H1 (cell line): ENCODE measurements around the gene WDR26. TPM values are rescaled to one million over a fixed set of nuclear protein-coding genes. Genes with fewer than 3 reads are reported as not detected.
"Not testable (repeated sequence)": the region's sequence is repeated elsewhere in the genome, so short reads cannot be mapped to it uniquely, and the experiment has no call there.

Experiments used
- CTCF ChIA-PET: fragments of 300-600 bp; sonication (Branson Sonifier 250); formaldehyde crosslinking; loops from one replicate; lab custom pipeline; 2021; ENCODE audit not compliant: partially characterized antibody; lab: Charles Lee
- POLR2A ChIA-PET: fragments of 300-600 bp; sonication (Branson Sonifier 250); formaldehyde crosslinking; loops from one replicate; lab custom pipeline; 2021; ENCODE audit warnings: inconsistent platforms; ENCODE audit not compliant: partially characterized antibody; lab: Charles Lee
- DNase-seq, 2 experiments: peaks; one replicate each; pipeline versions ENCODE4 v3.0.0 to v3.0.0-alpha.2; 2010 to 2022; ENCODE audit warnings: low spot score in 2 of 2, low read depth in 1 of 2, mixed read lengths in 1 of 2
- FAIRE-seq: peaks from 2 replicates; lab custom pipeline; 2011; peaks lifted over from hg19 to GRCh38; lab: Jason Lieb, UNC
- H2AFZ ChIP-seq: 2 replicates; pipeline ENCODE4 v1.8.1; 2012; ENCODE audit warnings: low read length, inconsistent platforms
- H2AK5ac ChIP-seq: 2 replicates; pipeline ENCODE4 v1.6.1; 2013; ENCODE audit warnings: low read depth, low read length
- H2BK120ac ChIP-seq: replicated peaks from 2 replicates; pipeline ENCODE3; 2013; ENCODE audit warnings: low read depth, low read length, inconsistent platforms
- H2BK12ac ChIP-seq: 2 replicates; pipeline ENCODE4 v1.6.1; 2013; ENCODE audit warnings: low read depth, low read length
- H2BK15ac ChIP-seq: 2 replicates; pipeline ENCODE4 v1.6.1; 2013; ENCODE audit warnings: low read length
- H2BK20ac ChIP-seq: 2 replicates; pipeline ENCODE4 v1.6.1; 2013; ENCODE audit warnings: low read length
- H2BK5ac ChIP-seq: 2 replicates; pipeline ENCODE4 v1.6.1; 2013; ENCODE audit warnings: low read depth, low read length
- H3K14ac ChIP-seq: 2 replicates; pipeline ENCODE4 v1.6.1; 2013; ENCODE audit warnings: inconsistent platforms; ENCODE audit not compliant: insufficient read length
- H3K18ac ChIP-seq: 2 replicates; pipeline ENCODE4 v1.6.1; 2013; ENCODE audit warnings: low read length; ENCODE audit errors: extremely low read depth
- H3K23ac ChIP-seq: 2 replicates; pipeline ENCODE4 v1.6.1; 2013; ENCODE audit warnings: inconsistent platforms; ENCODE audit not compliant: insufficient read length
- H3K23me2 ChIP-seq: 2 replicates; pipeline ENCODE4 v1.6.1; 2013; ENCODE audit warnings: low read depth, low read length
- H3K27ac ChIP-seq: 2 replicates; pipeline ENCODE4 v1.6.1; 2011; ENCODE audit warnings: low read depth, low read length, inconsistent platforms
- H3K27me3 ChIP-seq, 4 experiments: replicated peaks in 1 of 4; 1 replicate in 1 of 4; 2 replicates in 3 of 4; pipeline versions ENCODE4 v1.6.1 to v1.8.1; 2011 to 2013; ENCODE audit warnings: low read length in 3 of 4, mild to moderate bottlenecking in 3 of 4, inconsistent platforms in 2 of 4, mixed read lengths in 2 of 4, moderate library complexity in 1 of 4; ENCODE audit not compliant: control insufficient read depth in 3 of 4, insufficient read depth in 3 of 4; ENCODE audit errors: extremely low read depth in 1 of 4
- H3K36me3 ChIP-seq, 4 experiments: 2 replicates each; pipeline versions ENCODE4 v1.6.1 to v1.8.1; 2011 to 2013; ENCODE audit warnings: mild to moderate bottlenecking in 4 of 4, low read length in 3 of 4, moderate library complexity in 2 of 4, control low read depth in 1 of 4, inconsistent platforms in 1 of 4; ENCODE audit not compliant: insufficient read depth in 4 of 4, control insufficient read depth in 2 of 4
- H3K4ac ChIP-seq: replicated peaks from 2 replicates; pipeline ENCODE3; 2013; ENCODE audit warnings: low read length, low read depth, mixed read lengths, inconsistent platforms; ENCODE audit not compliant: insufficient read length
- H3K4me1 ChIP-seq, 4 experiments: replicated peaks in 1 of 4; 1 replicate in 1 of 4; 2 replicates in 3 of 4; pipeline versions ENCODE4 v1.6.1 to v1.8.1; 2011 to 2013; ENCODE audit warnings: low read length in 3 of 4, inconsistent platforms in 2 of 4, mixed read lengths in 1 of 4; ENCODE audit not compliant: insufficient read depth in 4 of 4, control insufficient read depth in 3 of 4
- H3K4me2 ChIP-seq, 2 experiments: 2 replicates each; pipeline versions ENCODE4 v1.6.1 to v1.8.1; 2011 to 2013; ENCODE audit warnings: low read depth in 2 of 2, low read length in 2 of 2, control low read depth in 1 of 2, inconsistent platforms in 1 of 2, mild to moderate bottlenecking in 1 of 2; ENCODE audit not compliant: insufficient read depth in 1 of 2
- H3K4me3 ChIP-seq, 4 experiments: fragments of 200-600, 300-600 bp in 1 of 4; sonication (generic), shearing (Covaris generic), sonication (Bioruptor Twin) in 1 of 4; 2 replicates each; pipeline versions ENCODE4 v1.5.1 to v1.8.1; 2011 to 2016; ENCODE audit warnings: low read length in 4 of 4, low read depth in 3 of 4, control low read depth in 2 of 4, inconsistent platforms in 2 of 4, mild to moderate bottlenecking in 2 of 4, mixed read lengths in 1 of 4, moderate library complexity in 1 of 4; ENCODE audit not compliant: insufficient read depth in 2 of 4; ENCODE audit errors: extremely low read depth in 1 of 4
- H3K56ac ChIP-seq: replicated peaks from 2 replicates; pipeline ENCODE3; 2013; ENCODE audit warnings: low read depth, mild to moderate bottlenecking, mixed read lengths, low read length, inconsistent platforms; ENCODE audit not compliant: insufficient read length
- H3K79me1 ChIP-seq: 2 replicates; pipeline ENCODE4 v1.6.1; 2013; ENCODE audit warnings: low read depth, low read length, control low read depth
- H3K79me2 ChIP-seq, 2 experiments: 2 replicates each; pipeline versions ENCODE4 v1.6.1 to v1.8.1; 2012 to 2013; ENCODE audit warnings: low read length in 2 of 2, mild to moderate bottlenecking in 2 of 2, inconsistent platforms in 1 of 2; ENCODE audit not compliant: insufficient read depth in 2 of 2, control insufficient read depth in 1 of 2
- H3K9ac ChIP-seq, 4 experiments: replicated peaks in 1 of 4; 1 replicate in 1 of 4; 2 replicates in 3 of 4; pipeline versions ENCODE4 v1.6.1 to v1.8.1; 2011 to 2013; ENCODE audit warnings: low read depth in 3 of 4, low read length in 3 of 4, control low read depth in 2 of 4, mild to moderate bottlenecking in 2 of 4, moderate library complexity in 2 of 4, inconsistent platforms in 1 of 4; ENCODE audit errors: extremely low read depth in 1 of 4
- H3K9me3 ChIP-seq, 2 experiments: 2 replicates each; pipeline versions ENCODE4 v1.6.1 to v1.8.1; 2012 to 2013; ENCODE audit warnings: mild to moderate bottlenecking in 2 of 2, moderate library complexity in 2 of 2, control low read depth in 1 of 2, inconsistent platforms in 1 of 2, low read depth in 1 of 2, low read length in 1 of 2, mixed read lengths in 1 of 2; ENCODE audit not compliant: insufficient read depth in 2 of 2
- H4K20me1 ChIP-seq, 2 experiments: replicated peaks in 1 of 2; 2 replicates each; pipeline versions ENCODE3 to v1.8.1; 2011 to 2013; ENCODE audit warnings: inconsistent platforms in 2 of 2, low read length in 2 of 2, mild to moderate bottlenecking in 1 of 2; ENCODE audit not compliant: insufficient read depth in 2 of 2, control insufficient read depth in 1 of 2
- H4K5ac ChIP-seq: 2 replicates; pipeline ENCODE4 v1.6.1; 2013; ENCODE audit warnings: low read length, low read depth, mixed read lengths, inconsistent platforms; ENCODE audit not compliant: insufficient read length
- H4K8ac ChIP-seq: 2 replicates; pipeline ENCODE4 v1.8.0; 2013; ENCODE audit warnings: mild to moderate bottlenecking, moderate library complexity, low read length, inconsistent platforms; ENCODE audit not compliant: insufficient read depth; ENCODE audit errors: extremely low read depth
- H4K91ac ChIP-seq: replicated peaks from 2 replicates; pipeline ENCODE3; 2013; ENCODE audit warnings: low read length, mixed read lengths, inconsistent platforms; ENCODE audit not compliant: insufficient read length
- WGBS, 2 experiments: shearing (Covaris generic) in 1 of 2; methylation state at CpG; one replicate each; pipeline versions ENCODE4 v1.1.6 to v1.1.7; 2013 to 2015; ENCODE audit warnings: low lambda C conversion rate in 2 of 2, mixed read lengths in 2 of 2, inconsistent platforms in 1 of 2, low coverage in 1 of 2, missing lambda C conversion rate in 1 of 2; ENCODE audit not compliant: insufficient replicate concordance in 2 of 2, insufficient coverage in 1 of 2, insufficient read length in 1 of 2; ENCODE audit errors: extremely low coverage in 1 of 2, missing lambda C conversion rate in 1 of 2; 5-methylcytosine and 5-hydroxymethylcytosine counted together
- polyA plus RNA-seq, 7 experiments: library from polyadenylated mRNA; depleted of rRNA in 3 of 7; stranded (reverse) in 5 of 7; unstranded in 2 of 7; fragments of >200 nt in 5 of 7; fragments of 200-250 nt in 2 of 7; gene quantifications; 1 replicate in 5 of 7; 2 replicates in 1 of 7; 4 replicates in 1 of 7; pipeline versions ENCODE4 v1.2.1 to v1.2.3, GENCODE V29; 2011 to 2013; ENCODE audit warnings: missing spikeins in 2 of 7, mixed read lengths in 2 of 7
- total RNA-seq: library from RNA; stranded (reverse); fragmentation: NEBNext Ultra II Directional; extraction: Animal tissue kit (Norgen Biotek cat#: 25700); gene quantifications from 2 replicates; pipeline ENCODE4 v1.2.1, GENCODE V29; 2021

WDR26 gene
- total and polyA plus RNA-seq, 2 of the 8 experiments (the other 6 are each of a cell fraction or from before 2014, with no cell fraction given) = 18.0 to 72.5 TPM

DNA sequence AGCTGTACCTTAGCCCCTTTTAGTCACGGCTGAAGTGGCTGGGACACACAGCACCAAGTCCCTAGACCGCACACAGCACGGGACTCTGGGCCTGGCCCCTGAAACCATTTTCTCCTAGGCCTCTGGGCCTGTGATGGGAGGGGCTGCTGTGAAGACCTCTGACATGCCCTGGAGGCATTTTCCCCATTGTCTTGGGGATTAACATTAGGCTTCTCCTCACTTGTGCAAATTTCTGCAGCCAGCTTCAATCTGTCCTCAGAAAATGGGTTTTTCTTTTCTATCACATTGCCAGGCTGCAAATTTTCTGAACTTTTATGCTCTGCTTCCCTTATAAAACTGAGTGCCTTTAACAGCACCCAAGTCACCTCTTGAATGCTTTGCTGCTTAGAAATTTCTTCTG, 45.6 kb upstream of the WDR26 start:
- not testable (repeated sequence) for FAIRE-seq, H3K9ac ChIP-seq

More for the DNA sequence above, 45.6 kb upstream of the WDR26 start:
- H3K4ac ChIP-seq, H3K27ac ChIP-seq, H4K91ac ChIP-seq, H4K20me1 ChIP-seq, H3K14ac ChIP-seq, H2BK20ac ChIP-seq, H3K56ac ChIP-seq, H3K4me1 ChIP-seq, H4K5ac ChIP-seq, H2BK5ac ChIP-seq, H3K23me2 ChIP-seq, CTCF ChIA-PET, H3K18ac ChIP-seq, DNase-seq, H3K79me2 ChIP-seq, H4K8ac ChIP-seq, H3K79me1 ChIP-seq, H3K36me3 ChIP-seq, H2AK5ac ChIP-seq, POLR2A ChIA-PET, H3K4me2 ChIP-seq, H3K4me3 ChIP-seq, H3K23ac ChIP-seq, H2BK15ac ChIP-seq, H3K9me3 ChIP-seq, H2BK120ac ChIP-seq, H2BK12ac ChIP-seq, H3K27me3 ChIP-seq, H2AFZ ChIP-seq: not testable (repeated sequence)
- 94% methylated on average over 3 of the region's 3 CpGs; no CpG with 5 or more reads in 1 of the 2 experiments for WGBS, 2 experiments
